Brain pericyte (primary cell): ENCODE data around the gene MICU2.
A peak's percentile ranks its signal among the peaks of the same experiment; 100 is the strongest.

Experiments used
- DNase-seq: peaks from one replicate; pipeline ENCODE4 v3.0.0-alpha.2; 2012; ENCODE audit warnings: low read depth, low spot score

MICU2 gene, protein sequence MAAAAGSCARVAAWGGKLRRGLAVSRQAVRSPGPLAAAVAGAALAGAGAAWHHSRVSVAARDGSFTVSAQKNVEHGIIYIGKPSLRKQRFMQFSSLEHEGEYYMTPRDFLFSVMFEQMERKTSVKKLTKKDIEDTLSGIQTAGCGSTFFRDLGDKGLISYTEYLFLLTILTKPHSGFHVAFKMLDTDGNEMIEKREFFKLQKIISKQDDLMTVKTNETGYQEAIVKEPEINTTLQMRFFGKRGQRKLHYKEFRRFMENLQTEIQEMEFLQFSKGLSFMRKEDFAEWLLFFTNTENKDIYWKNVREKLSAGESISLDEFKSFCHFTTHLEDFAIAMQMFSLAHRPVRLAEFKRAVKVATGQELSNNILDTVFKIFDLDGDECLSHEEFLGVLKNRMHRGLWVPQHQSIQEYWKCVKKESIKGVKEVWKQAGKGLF

GRCh38 chr13:21603531-21604448 lies at the start of gene MICU2:
TSS of gene MICU2 (minus strand) at chr13:21604170. CDS start at chr13:21604148, 22 bp downstream.
- peak; percentile 77 for DNase-seq

GRCh38 chr13:21641629-21642028 lies 37.7 kb upstream of the MICU2 start:
- no peak for DNase-seq

- no peak for DNase-seq
Observed at GRCh38 chr13:21639561-21639960, 35.6 kb upstream of the MICU2 start.

DNA sequence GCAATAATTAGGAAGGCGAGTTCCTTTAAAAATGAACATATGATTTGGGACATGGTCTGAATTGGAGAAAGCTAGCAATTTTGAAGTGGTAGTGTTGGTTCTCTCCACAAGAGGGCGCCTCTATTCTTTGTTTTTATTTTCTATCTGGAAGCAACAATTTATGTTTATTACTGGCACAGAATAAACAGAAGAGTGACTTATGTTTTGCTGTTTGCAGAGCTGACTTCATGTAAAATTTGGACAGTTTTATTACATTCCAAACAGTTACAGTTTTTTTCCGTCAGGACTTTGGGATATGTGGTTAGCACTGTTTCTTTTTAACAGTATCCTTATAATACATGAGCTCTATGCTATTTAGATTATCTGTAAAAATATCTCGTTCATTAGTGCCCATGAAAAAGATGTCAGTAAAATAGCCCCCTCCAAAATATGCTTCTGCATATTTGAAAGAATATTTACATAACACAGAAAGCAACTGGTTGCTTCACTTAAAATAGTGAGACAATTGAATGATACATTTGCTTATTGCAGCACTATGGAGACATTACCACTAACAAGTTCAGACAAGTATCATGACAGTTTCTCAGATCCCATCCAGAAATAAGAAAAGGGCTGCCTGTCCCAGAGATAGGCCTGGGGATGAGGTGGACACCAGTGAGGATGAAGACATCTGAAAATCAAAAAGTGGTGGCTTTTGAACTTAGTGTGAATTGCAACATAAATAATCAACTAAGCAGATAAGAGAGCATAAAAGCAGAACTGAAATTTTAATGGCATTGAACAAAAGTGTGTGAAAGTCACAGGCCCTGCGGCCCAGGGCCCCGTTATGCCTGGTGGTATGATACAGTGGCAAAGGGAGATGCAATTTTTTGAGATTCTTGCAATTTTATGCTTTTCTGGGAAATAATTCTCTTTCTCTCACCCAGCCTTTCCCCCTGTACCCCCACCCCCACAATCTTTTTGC lies 34.6 kb upstream of the MICU2 start:
- no peak for DNase-seq

GRCh38 chr13:21637296-21637695 lies 33.3 kb upstream of the MICU2 start:
- DNase-seq = no peak

DNA sequence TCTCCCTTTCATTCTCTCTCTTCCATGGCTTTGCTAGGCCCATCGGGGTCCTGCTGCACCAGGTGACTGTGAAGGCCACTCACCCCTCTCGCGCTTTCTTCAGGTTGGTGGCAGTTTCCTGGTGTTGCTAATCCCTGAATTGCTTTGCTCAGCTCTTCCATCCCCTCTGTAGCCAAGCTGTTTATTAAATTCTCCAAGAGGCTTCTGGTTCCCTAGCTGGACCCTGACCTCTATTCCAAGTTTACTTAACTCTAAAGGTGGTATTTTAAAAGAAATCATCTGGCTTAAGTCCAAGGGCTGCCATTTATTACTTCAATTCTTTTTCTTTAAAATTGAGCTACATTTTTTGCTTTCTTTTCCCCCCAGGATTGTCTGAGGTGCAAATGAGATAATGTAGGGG lies 32.7 kb upstream of the MICU2 start:
- DNase-seq = no peak

- no peak for DNase-seq
Observed at GRCh38 chr13:21632196-21632595, 28.2 kb upstream of the MICU2 start.

GRCh38 chr13:21625366-21625765 lies 21.4 kb upstream of the MICU2 start:
- DNase-seq = no peak

- no peak for DNase-seq
Observed at GRCh38 chr13:21620861-21621260, 16.9 kb upstream of the MICU2 start.

DNA sequence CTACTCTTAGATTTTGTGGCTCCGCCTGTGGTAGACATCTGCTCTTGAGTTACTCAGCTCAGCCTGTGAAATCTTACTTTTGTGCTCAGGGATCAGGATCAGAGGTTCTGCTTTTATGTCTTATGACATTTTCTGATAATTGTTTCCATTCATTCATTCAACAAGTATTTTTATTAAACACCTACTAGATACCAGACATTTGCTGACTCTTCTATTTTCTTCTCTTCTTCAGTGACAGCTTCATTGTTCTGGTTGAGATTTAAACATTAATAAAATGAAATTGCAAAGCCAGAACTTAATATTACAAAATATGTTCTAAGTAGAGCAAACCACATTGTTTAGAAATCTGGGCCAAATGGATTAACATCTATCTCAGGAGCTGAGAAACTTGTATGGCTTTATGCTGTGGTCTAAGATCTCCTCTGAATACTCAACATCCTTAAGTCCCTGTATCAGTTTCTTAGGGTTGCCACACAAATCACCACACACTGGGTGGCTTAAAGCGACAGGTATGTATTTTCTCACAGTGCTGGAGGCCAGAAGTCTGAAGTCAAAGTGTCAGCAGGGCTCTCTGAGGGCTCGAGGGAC lies 15.8 kb upstream of the MICU2 start:
- DNase-seq = no peak

DNA sequence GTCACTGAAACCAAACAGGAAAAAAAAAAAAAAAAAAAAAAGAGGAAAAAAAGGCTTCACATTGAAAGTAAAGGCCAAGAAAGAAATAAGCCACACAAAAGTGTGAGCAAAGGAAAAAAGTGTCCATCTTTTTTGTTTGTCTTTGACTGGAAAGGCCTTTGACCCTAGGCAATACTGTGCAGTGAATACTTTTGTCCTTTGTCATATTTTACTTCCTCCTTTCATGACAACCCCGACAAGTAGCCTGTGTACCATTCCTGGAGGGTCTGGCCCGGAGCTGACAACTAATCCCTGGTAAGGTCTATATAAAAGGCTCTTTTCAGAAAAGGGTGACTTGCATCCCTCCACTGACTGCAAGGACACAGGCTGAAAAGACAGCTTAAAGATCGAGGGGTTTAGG lies 12.9 kb upstream of the MICU2 start:
- no peak for DNase-seq

GRCh38 chr13:21616205-21616866 lies 12.4 kb upstream of the MICU2 start:
- DNase-seq = no peak

DNA sequence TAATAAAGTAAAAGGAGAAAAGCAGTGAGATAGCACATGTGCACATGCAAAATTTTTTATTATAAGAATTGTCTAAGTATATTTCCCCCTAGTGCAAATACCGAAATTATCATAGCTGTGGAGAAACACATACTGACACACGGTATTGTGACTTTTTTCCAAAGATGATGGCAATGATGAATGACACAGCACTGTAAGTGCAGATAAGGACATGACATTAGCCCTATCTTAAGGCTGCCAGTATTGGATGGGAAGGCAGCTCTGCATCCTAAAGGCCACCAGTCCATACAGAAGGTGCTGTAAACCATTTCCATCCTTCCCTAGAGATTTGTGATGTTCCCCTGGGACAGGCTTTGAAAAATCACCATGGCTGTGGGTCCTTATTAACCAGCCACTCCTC lies 11.5 kb upstream of the MICU2 start:
- no peak for DNase-seq

DNA sequence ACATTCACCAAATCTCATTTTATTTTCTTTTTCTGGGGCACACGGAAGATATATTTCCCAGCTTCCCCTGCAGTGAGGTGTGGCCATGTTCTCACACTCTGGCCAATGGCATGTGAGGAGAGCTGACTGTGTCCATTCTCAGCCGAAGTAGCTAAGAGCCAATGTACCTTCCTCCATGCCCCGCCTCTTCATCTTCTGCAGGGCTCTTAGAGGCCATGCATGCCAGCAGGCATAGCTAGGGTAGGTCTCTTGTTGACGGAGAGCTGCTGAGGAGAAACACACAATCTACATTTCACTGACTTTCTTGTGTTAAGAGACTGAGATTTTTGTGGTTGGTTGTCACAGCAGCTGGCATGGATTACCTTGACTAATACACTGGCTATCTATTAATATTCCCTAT lies 9.8 kb upstream of the MICU2 start:
- no peak for DNase-seq

GRCh38 chr13:21611385-21611784 lies 7.4 kb upstream of the MICU2 start:
- no peak for DNase-seq

- no peak for DNase-seq
Observed at GRCh38 chr13:21610687-21611086, 6.7 kb upstream of the MICU2 start.

- no peak for DNase-seq
Observed at GRCh38 chr13:21608961-21609360, 5.0 kb upstream of the MICU2 start.

- no peak for DNase-seq
Observed at GRCh38 chr13:21606796-21607195, 2.8 kb upstream of the MICU2 start.

DNA sequence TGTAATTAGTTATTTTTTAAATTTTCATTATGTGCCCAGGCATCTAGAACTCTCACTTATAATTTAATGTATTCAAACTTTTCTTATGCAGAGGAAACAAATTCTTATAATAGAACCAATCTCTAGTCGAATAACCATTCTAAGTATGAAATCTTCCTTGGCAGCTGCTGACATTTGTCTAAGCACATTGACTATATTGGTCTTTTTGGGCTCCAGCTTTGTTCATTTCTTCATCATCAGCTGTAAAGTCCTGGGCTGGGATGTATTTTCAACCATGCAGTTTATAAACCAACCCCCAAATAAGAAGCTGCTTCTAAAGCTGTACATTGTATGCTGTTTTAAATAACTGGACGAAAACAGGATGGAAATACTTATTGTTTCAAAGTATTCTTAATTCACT lies 2.3 kb upstream of the MICU2 start:
- DNase-seq = no peak

DNA sequence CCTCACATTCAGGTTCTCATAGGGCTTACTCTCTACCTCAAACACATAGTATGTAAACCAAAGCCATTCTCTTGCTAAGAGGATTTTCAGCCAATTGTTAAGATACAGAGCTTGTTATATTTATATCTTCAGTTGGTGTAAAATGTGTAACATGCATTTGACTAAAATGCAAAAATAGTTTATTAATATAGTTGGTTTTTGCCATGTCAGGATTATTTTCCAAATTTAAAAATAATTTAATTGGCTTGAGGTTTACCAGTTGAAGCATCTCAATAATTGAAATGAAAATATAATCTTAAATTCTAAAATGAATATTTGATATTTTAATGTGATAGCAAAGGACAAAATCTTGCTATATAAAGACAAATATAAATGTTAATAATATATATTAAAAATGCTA lies 7.2 kb downstream of the MICU2 start:
- DNase-seq = no peak

GRCh38 chr13:21595546-21595822 lies 8.5 kb downstream of the MICU2 start:
- no peak for DNase-seq
